ENCODE data around the gene CAMTA1.

CAMTA1 gene

GRCh38 chr1:6790146-6790545 lies 4.9 kb downstream of the CAMTA1 start:
- no peak overlapping the region for H3K4me3 ChIP-seq (ENCODE audit: low read depth, low read length)
- no peak for TF ChIP-seq CTCF (IDR thresholded peaks at IDR 0.05; ENCODE audit: borderline replicate concordance, insufficient read depth, low read depth, low read length)

GRCh38 chr1:6794164-6794563 lies 8.9 kb downstream of the CAMTA1 start:
- no peak for TF ChIP-seq CTCF (IDR thresholded peaks at IDR 0.05; ENCODE audit: borderline replicate concordance, insufficient read depth, low read depth, low read length)

GRCh38 chr1:6795203-6795602 lies 9.9 kb downstream of the CAMTA1 start:
- H3K4me3 ChIP-seq (ENCODE audit: low read depth, low read length), result no peak overlapping the region
- no peak for TF ChIP-seq CTCF (IDR thresholded peaks at IDR 0.05; ENCODE audit: borderline replicate concordance, insufficient read depth, low read depth, low read length)

More at GRCh38 chr1:6794164-6794563, 8.9 kb downstream of the CAMTA1 start:
- no peak overlapping the region for H3K4me3 ChIP-seq (ENCODE audit: low read depth, low read length)

- TF ChIP-seq CTCF (IDR thresholded peaks at IDR 0.05; ENCODE audit: borderline replicate concordance, insufficient read depth, low read depth, low read length), result no peak
- H3K4me3 ChIP-seq (ENCODE audit: low read depth, low read length), result no peak overlapping the region
Observed at GRCh38 chr1:6795661-6796060, 10.4 kb downstream of the CAMTA1 start.

GRCh38 chr1:6796095-6796494 lies 10.8 kb downstream of the CAMTA1 start:
- no peak overlapping the region for H3K4me3 ChIP-seq (ENCODE audit: low read depth, low read length)
- TF ChIP-seq CTCF (IDR thresholded peaks at IDR 0.05; ENCODE audit: borderline replicate concordance, insufficient read depth, low read depth, low read length), result no peak

- H3K4me3 ChIP-seq (ENCODE audit: low read depth, low read length), result no peak overlapping the region
- TF ChIP-seq CTCF (IDR thresholded peaks at IDR 0.05; ENCODE audit: borderline replicate concordance, insufficient read depth, low read depth, low read length), result no peak
Observed at GRCh38 chr1:6799499-6799898, 14.2 kb downstream of the CAMTA1 start.

- H3K4me3 ChIP-seq (ENCODE audit: low read depth, low read length), result no peak overlapping the region
- no peak for TF ChIP-seq CTCF (IDR thresholded peaks at IDR 0.05; ENCODE audit: borderline replicate concordance, insufficient read depth, low read depth, low read length)
Observed at GRCh38 chr1:6800745-6801144, 15.5 kb downstream of the CAMTA1 start.
